Large intestine (tissue), 3 donors: ENCODE data around the gene C13orf42. TPM values are rescaled to one million over a fixed set of nuclear protein-coding genes. Genes with fewer than 3 reads are reported as not detected.
"Not testable (repeated sequence)": the region's sequence is repeated elsewhere in the genome, so short reads cannot be mapped to it uniquely, and the experiment has no call there.

Source experiments
- DNase-seq, 2 donors: peaks; one replicate each; pipeline versions ENCODE4 v3.0.0 to v3.0.0-alpha.2; 2013
- H3K27ac ChIP-seq: one replicate; pipeline ENCODE4 v1.5.1; 2013; ENCODE audit warnings: low read length
- H3K27me3 ChIP-seq: 2 replicates; pipeline ENCODE4 v1.6.1; 2013; ENCODE audit warnings: low read length; ENCODE audit not compliant: control insufficient read depth, insufficient read depth
- H3K36me3 ChIP-seq: 2 replicates; pipeline ENCODE4 v1.6.1; 2013; ENCODE audit warnings: low read length; ENCODE audit not compliant: control insufficient read depth, insufficient read depth
- H3K4me1 ChIP-seq: one replicate; pipeline ENCODE4 v1.6.1; 2013; ENCODE audit warnings: low read length; ENCODE audit not compliant: control insufficient read depth, insufficient read depth
- H3K4me3 ChIP-seq: one replicate; pipeline ENCODE4 v1.5.1; 2013; ENCODE audit warnings: low read length
- H3K9me3 ChIP-seq: one replicate; pipeline ENCODE4 v1.6.1; 2013; ENCODE audit warnings: mild to moderate bottlenecking, low read depth, low read length, moderate library complexity; ENCODE audit not compliant: control insufficient read depth
- WGBS: methylation state at CpG from one replicate; pipeline ENCODE4 v1.1.5; 2013; ENCODE audit warnings: low lambda C conversion rate; ENCODE audit not compliant: insufficient coverage; 5-methylcytosine and 5-hydroxymethylcytosine counted together
- polyA plus RNA-seq: library from polyadenylated mRNA; unstranded; fragments of 120-200 nt; gene quantifications from one replicate; pipeline ENCODE4 v1.2.1, GENCODE V29; 2013

Gene C13orf42
- polyA plus RNA-seq, 1 donor, result not detected

- Histone ChIP-seq H3K9me3 (no peaks in the 10 kb centered on the region), H3K36me3 (no peaks in the 10 kb centered on the region), H3K4me3 (no peak overlapping the region), H3K27ac (no peak overlapping the region), H3K27me3 (no peaks in the 10 kb centered on the region), H3K4me1 (no peaks in the 10 kb centered on the region)
- no peak for DNase-seq
- WGBS, result 0% methylated on average over 2 of the region's 6 CpGs
These were observed 11.9 kb upstream of the C13orf42 start for GRCh38 chr13:51122868-51123566.

GRCh38 chr13:51120873-51121272 lies 9.8 kb upstream of the C13orf42 start:
- H3K4me1 ChIP-seq, H3K36me3 ChIP-seq, H3K27ac ChIP-seq, H3K9me3 ChIP-seq, DNase-seq, H3K27me3 ChIP-seq, H3K4me3 ChIP-seq: not testable (repeated sequence)
- WGBS, result 100% methylated on average over 1 of the region's 11 CpGs

- H3K36me3 ChIP-seq, result no peaks in the 10 kb centered on the region
- H3K9me3 ChIP-seq, result no peaks in the 10 kb centered on the region
- no peak overlapping the region for H3K27ac ChIP-seq
- no peaks in the 10 kb centered on the region for H3K4me1 ChIP-seq
- no peak for DNase-seq
- H3K27me3 ChIP-seq, result no peaks in the 10 kb centered on the region
- WGBS, result 29% methylated on average over 1 of the region's 4 CpGs
- no peak overlapping the region for H3K4me3 ChIP-seq
These were observed 7.8 kb upstream of the C13orf42 start for GRCh38 chr13:51118809-51119431.

- DNase-seq, result no peak
- Histone ChIP-seq H3K4me1 (no peaks in the 10 kb centered on the region), H3K9me3 (no peaks in the 10 kb centered on the region), H3K27ac (no peak overlapping the region), H3K36me3 (no peaks in the 10 kb centered on the region), H3K4me3 (no peak overlapping the region), H3K27me3 (no peaks in the 10 kb centered on the region)
These were observed 2.9 kb upstream of the C13orf42 start for GRCh38 chr13:51113969-51114368.

DNA sequence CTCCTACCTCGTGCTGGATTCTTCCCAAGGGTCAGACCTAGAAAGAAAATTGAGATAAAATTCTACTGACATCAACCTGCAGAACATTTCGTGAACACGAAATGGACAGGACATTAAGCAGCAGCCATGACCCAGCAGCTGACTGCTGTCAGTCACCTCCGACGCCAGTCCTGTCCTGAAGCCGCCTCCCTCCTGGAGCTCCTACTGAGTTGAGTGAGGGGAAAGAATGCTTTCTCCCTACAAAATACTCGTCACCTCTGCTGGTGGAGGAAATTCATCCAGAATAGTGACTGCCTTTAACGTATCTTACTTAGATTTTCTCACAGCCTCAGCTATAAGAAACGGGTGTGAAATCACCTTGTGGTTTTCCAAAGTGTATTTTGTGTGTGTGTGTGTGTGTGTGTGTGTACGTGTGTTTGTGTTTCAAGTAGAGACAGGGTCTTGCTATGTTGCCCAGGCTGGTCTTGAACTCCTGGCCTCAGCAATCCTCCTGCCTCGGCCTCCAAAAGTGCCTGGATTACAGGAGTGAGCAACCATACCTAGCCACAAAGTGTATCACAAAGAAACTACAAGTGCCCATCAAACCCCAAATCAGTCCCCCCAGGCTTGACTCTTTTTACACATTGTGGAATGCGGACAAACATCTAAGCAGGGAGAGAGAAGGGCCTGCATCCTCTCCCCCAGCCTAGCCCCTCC lies 2.3 kb upstream of the C13orf42 start:
- H3K9me3 ChIP-seq, result no peaks in the 10 kb centered on the region
- no peak for DNase-seq
- no CpG with 5 or more reads among the region's 12 CpGs for WGBS
- H3K36me3 ChIP-seq, result no peaks in the 10 kb centered on the region
- no peak overlapping the region for H3K4me3 ChIP-seq
- H3K4me1 ChIP-seq, result no peaks in the 10 kb centered on the region
- H3K27ac ChIP-seq, result no peak overlapping the region
- no peaks in the 10 kb centered on the region for H3K27me3 ChIP-seq

- H3K9me3 ChIP-seq, result no peaks in the 10 kb centered on the region
- no peak for DNase-seq
- no peaks in the 10 kb centered on the region for H3K27me3 ChIP-seq
- 83% methylated on average over 1 of the region's 5 CpGs for WGBS
- no peak overlapping the region for H3K4me3 ChIP-seq
- H3K4me1 ChIP-seq, result no peaks in the 10 kb centered on the region
- no peaks in the 10 kb centered on the region for H3K36me3 ChIP-seq
- no peak overlapping the region for H3K27ac ChIP-seq
These were observed 1.7 kb upstream of the C13orf42 start for GRCh38 chr13:51112771-51113170.

DNA sequence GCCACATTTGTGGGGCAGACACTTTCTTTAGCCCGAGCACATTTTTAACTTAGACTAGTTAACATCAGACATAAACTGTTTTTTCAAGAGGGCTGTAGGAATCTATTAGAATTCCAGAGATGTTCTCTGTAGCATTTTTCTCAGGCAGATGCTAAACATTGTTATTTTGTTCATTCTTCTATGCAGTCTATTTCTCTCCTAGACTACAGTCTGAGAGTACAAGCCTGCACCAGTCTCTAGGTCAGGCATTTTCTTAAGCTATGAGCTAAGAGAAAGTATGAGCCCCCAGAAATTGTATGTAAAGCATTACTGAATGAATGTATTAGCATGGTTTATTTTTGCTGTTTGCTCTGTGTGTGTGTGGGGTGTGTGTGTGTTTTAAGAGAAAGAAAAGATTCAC lies 923 bp upstream of the C13orf42 start:
- DNase-seq, result no peak
- Histone ChIP-seq H3K27ac (no peak overlapping the region), H3K4me3 (no peak overlapping the region), H3K4me1 (no peaks in the 10 kb centered on the region), H3K9me3 (no peaks in the 10 kb centered on the region), H3K27me3 (no peaks in the 10 kb centered on the region), H3K36me3 (no peaks in the 10 kb centered on the region)
- WGBS, result no CpG with 5 or more reads among the region's 1 CpG

GRCh38 chr13:51107996-51108395 lies 3.1 kb downstream of the C13orf42 start:
- Histone ChIP-seq H3K4me3 (no peak overlapping the region), H3K9me3 (no peaks in the 10 kb centered on the region), H3K4me1 (no peaks in the 10 kb centered on the region), H3K36me3 (no peaks in the 10 kb centered on the region), H3K27me3 (peaks cover 2% of the 10 kb centered on the region), H3K27ac (no peak overlapping the region)
- WGBS, result no CpG with 5 or more reads among the region's 4 CpGs
- no peak for DNase-seq

DNA sequence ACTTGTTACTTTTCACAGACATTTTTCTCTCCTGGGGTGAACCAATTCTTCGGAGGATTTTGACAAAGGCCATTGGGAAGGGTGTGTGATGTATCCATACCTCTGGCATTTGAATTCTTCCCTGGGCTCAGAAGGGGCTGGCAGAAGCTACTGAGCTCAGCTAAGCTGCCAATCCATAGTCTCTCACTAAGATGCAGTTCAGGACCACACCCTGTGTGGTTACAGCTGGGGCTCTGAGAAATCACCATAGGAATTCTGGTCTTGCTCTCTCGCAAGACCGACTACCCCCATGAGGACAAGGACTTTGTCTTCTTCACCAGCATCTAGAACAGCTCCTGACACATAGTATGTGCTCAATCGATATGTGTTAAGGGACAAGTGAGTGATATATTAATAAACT lies 6.0 kb downstream of the C13orf42 start:
- Histone ChIP-seq H3K9me3 (no peaks in the 10 kb centered on the region), H3K27ac (no peak overlapping the region), H3K36me3 (no peaks in the 10 kb centered on the region), H3K27me3 (peaks cover 2% of the 10 kb centered on the region), H3K4me3 (no peak overlapping the region), H3K4me1 (no peaks in the 10 kb centered on the region)
- no CpG with 5 or more reads among the region's 4 CpGs for WGBS
- no peak for DNase-seq

- no peak for DNase-seq
- Histone ChIP-seq H3K9me3 (no peaks in the 10 kb centered on the region), H3K4me1 (no peaks in the 10 kb centered on the region), H3K4me3 (no peak overlapping the region), H3K27me3 (peaks cover 2% of the 10 kb centered on the region), H3K27ac (no peak overlapping the region), H3K36me3 (no peaks in the 10 kb centered on the region)
- WGBS, result 52% methylated on average over 3 of the region's 5 CpGs
These were observed 9.3 kb downstream of the C13orf42 start for GRCh38 chr13:51101636-51102235.
